Hematopoietic multipotent progenitor cell treated with erythropoietin and hydrocortisone succinate and interleukin-3 and kit ligand, for 15 days (in vitro differentiated cells): Measurements from ENCODE around the gene PLEKHA6.

Experiments used
- DNase-seq: peaks from one replicate; pipeline ENCODE4 v3.0.0-alpha.2; 2015; ENCODE audit warnings: low spot score

Gene PLEKHA6

DNA sequence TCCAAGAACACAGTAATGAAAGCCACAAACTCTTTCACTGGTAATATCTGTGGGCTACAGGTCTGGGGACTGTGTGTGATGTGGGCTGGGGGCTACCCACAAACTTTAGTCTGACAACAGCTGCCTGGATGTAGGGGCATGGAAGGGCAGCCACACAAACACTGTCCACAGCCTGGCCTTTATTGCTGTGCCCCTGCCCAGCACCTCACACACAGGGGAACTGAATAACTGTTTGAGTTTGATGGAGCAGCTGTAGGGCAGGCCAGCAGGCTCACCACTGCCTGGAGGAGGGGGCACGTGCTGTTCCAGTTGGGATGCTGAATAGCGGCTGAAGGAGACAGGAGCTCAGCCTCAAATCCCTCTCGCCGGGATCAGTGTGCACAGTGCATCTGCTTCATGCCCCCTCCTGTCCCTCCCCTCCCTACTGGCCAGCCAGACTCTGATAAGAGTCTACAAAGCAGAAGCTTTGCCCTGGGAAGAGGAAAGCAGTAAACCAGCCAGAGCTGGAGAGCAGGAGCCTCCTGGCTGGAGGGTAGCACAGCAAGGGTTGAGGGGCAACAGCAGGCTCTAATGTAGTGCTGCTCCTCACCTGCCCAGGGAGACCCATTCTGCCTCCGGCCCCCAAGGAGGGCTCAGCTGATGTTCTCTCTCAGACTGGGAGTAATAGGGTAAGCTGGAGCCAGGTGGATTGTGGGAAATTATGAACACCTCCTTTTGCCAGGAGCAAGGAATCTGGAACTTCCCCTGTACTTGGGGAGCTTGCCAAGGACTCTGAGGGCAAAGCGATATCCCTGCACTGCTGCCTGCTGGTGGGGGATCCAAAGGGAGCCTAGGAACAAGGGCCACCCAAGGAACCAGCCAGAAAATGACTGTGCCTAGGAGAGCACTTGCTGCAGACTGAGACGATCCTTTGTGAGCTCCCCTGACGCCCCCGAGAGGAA is 75.7 kb downstream of the PLEKHA6 start:
- DNase-seq, result no peak

DNA sequence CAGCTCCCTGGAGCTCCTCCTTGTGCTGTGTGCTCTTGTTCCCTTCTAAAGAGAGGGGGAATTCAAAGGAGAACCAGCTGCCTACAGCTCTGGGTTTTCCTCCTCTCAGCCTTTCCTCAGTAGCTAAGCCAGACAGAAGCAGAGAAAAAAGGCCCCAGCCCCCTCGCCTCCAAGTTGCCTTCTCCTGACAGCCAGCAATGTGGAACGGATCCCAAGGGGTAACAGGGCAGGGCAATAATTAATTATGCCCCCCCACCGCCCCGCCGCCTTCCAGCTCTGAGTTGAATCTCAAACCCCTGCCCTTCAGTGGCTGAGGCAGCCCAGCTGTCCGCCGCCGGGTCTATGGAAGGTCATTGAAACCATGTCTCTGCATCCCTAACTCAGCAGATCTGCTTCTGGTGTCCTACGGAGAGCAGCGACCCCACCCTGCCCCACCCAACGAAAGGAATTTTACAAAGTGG is 76.9 kb downstream of the PLEKHA6 start:
- no peak for DNase-seq

DNA sequence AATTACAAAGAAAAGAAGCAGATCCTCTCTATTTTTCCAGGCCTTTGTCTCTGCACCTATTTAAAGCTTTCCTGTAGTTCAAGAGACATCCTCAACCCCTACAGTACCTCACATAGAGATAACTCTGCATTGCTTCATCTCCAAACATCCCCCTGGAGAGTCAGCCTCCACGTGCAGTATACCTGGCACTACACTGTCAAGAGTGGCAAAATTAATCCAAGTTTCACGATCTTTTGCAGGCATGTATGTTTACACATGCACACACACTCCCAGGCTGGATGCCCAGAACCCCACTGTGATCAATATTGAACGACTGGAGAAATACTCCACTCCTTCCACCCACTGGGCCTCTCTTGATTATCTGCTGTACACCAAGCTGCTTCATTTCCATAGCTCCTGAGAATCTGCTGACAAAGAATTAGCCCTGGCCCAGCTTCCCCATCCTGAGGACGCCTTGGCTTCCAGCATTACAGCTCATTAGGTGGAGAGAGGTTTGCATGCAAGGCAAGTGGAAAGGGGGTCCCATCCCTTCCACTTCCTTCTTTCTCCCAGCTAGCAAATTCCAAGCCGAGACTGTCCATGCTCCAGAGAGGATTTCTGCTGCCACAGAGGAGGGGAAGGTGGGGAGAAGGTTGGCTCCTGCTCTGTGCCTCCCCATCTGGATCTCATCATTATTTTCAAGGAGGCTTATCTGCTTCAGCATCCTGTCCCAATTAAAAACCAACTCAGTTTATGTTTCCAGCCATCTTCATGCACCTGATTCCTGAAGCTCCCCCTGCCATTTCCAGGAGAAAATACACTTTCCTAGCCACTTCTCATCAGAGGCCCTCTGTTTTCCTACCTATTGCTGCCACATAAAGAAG is 79.4 kb downstream of the PLEKHA6 start:
- DNase-seq, result no peak

DNA sequence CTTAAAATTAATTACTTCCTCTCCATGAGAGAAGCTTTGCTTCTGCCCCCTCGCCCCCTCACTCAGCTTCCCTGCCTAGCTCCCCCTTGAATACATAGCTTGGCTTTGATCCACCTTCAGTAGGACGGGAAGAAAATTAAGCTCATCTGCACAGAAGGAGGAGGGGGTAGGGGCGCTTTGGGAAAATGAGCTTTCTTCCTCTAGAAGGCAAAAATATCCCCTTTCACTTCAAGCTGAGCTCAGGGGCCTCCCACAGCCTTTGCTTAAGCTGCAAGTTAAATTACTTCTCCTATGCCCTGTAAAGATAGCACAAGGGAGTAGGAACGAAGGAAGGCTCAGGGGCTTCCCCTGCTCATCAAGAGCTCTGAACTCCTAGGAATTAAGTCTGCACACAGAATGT is 80.8 kb downstream of the PLEKHA6 start:
- DNase-seq, result no peak

DNA sequence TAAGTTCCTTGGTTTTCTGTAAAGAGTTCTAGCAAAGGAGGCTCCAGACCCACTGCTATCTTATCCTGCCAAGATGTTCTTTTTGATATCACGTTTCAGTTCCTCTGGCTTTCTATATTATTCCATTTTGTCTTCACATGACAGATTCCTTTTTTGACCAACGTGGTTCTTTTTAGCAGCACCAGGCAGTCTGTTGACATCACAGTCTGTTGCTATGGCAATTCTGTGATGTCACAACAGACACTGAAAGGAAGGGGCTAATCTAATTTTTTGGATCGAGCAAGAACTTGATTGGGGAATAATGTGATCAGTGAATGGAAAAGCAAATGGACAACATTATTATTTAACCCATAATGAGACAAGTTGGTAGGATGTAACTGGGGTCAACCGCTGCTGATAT is 81.5 kb downstream of the PLEKHA6 start:
- DNase-seq, result no peak

DNA sequence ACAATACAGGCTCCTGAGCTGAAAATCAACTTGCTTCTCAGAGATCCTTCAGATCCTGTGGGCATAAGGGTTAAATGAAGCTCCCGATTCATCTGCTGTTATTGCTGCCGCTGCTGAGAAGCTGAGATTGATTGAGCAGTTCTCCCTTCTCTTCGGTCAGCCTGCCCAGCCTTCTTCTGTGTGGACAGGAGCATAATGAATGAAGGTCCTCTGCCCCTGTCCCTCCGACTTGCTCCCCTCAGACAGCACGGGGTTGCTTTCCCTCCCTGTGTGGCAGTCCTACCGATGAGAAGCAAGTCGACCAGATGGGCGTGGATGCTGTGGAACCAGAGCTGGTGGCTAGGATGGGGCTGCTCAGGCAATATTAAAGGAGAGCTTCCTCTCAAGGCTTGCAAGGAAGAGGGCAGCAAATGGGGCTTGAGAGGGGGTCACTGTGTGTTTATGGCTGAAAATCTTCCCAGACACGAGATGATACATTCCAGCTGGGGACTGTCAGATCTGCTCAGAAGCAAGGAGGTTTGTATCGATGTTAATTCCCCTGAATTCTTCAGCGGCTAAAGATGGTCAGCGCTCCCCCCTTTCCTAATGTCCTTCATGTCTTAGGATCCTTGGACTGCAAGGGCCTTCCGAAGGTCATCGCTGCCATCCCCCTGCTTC is 82.0 kb downstream of the PLEKHA6 start:
- no peak for DNase-seq

DNA sequence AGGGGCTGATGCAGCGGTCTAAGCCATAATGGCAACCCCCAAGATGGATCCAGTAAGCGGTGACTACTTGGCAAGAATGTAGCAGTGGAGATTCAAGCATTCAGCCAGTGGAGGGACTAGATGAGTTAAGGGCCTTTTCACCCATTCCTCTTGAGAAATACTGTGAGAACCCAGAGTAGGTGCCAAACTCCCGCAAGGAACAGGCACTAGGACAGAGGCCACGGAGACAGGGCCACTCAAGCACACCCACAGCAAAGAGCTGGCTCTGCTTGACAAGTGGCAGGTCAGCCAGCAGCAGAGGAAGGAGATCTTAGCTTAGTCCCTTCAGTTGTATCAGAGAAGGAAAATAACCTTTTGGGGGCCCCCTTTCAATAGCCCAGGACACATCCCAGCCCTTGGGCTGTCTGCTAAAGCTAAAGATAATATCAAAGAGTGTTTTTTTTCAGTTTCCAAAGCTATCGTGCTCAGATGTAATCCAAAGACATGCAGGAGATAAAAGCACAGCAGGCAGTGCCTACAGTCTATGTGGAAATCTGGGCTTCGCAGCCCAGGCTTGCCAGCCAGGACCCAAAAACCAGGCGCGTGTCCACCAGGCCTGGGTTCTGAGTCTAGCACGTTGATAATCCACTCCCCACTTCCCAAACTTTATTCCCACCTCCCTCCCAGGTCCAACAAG is 83.9 kb downstream of the PLEKHA6 start:
- no peak for DNase-seq

DNA sequence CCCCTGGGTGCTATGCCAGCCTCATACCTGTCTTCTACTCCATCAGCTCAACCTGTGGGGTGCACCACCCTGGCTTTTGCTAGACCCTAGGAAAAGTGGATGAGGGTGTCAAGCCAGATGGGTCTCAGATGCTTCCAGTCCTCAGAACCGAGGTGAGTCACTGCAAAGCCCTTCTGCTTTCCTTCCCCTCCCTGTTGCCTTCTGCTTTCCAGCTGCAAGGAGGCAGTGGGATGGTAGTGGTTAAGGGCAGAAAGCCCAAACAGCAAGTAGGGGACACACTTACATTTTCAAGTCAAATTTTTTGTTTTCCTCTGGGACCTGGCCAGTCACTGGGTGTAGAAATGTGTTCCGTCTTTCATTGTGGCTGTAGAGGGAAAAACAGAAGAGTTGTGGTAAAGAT is 85.3 kb downstream of the PLEKHA6 start:
- DNase-seq, result no peak

DNA sequence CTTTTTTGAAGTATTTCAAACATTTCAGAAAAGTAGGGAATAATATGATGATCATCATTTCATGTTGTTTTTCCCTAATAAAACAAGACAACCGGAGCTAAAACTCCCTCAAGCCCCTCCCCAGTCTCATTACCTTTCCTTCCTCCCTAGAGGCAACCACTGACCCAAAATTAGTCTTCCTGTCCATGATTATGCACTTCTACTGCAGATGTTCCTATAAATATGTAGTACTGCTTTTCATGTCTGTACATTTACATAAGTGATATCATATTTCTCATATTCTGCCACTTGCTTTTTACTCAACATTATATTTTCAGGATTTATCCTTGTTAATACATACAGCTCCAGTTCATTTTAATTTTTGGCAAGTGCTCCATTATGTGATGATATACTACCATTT is 87.2 kb downstream of the PLEKHA6 start:
- no peak for DNase-seq

DNA sequence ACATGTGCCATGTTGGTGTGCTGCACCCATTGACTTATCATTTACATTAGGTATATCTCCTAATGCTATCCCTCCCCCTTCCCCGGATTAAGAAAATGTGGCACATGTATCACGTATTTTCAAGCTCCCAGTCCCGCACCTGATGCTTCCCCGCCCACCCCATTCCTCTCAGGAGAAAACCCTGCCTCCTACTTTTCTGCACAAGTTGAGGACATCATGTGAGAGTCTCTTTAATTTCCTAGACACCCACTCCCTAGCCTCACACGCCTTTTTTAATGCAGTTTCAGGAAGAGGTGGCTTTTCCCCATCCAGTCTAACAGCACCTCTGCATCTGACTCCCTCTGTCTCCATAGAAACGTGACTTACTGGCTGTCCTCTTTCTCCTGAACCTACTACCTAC is 87.8 kb downstream of the PLEKHA6 start:
- DNase-seq, result no peak

DNA sequence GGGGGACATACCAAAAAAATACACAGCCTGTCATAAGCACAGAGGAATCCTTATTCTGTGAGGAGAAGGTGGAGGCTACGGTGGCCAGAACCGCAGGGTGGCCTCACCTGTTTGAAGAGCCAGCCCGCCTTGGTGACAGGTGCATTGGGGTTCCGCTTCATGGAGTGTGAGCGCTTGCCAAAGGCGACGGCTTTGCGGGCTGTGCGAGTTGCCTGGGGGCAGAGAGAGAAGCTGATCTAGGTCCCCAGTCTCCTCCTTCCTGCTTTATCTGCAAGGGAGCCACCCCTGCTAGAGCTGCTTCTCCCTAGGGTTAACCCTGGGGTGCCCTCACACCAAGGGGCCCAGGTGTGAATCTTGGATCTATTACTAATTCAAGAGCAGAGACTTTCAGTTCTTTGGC is 91.6 kb downstream of the PLEKHA6 start:
- DNase-seq, result no peak

DNA sequence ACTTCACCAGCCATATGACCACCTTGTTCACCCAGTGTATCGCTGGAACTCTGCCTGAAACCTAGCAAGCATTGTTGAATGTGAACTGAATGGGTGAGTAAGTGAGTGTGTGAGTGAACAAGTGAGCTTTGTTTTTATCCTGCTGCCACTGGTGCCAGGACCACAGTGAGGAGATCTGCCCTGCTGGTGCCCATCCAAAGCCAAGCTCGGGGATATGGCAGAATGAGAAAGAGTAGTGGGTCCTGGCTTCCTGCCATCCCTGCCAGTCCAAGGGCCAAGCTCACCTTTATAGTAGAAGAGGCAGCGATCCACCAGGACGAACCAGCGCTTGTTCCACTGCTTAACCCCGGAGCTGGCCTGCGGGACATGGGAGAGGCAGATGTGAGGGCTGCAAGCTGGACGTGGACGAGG is 92.5 kb downstream of the PLEKHA6 start:
- DNase-seq, result no peak

DNA sequence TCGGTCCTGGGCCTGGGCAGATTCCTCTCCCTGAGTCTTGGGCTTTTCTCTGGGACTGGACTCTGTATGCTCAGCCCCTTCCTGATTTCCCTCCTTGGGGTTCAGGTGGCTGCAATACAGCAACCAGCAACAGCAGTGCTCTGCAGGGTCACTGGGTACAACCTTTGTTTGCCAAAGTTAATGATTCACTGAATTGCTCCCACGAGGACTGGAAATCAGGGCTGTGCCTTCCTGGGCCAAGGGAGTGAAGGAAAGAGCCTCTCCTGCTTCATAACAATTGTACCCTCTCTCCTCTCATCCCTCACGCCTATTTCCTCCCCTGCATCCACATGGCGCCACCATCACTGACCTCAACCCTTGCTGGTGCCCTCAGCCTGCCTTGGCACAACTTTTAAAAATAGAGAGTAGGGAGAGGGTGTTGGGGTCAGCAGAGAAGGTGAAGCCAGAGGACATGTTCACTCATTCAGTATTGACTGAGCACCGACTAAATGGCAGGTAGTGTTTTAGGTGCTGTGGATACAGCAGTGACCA is 93.2 kb downstream of the PLEKHA6 start:
- no peak for DNase-seq

DNA sequence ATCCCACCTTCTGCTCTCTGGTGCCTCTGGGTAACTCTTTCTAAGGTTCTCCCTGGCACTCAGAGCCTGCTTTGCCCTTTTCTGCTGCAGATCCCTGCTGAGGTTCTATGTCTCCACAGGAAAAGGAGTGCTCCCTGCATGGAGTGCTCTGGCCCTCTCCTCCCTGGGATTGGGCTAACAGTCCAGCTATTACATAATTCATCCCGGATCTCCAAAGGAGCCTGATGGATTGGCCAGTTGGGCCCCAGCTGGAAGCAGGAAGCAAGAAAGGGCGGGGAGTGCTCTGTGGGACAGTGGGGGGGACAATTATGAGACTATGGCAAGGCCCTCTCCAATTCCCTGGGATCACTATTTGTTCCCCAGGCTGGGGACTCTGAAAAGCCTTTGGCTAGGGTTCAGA is 94.1 kb downstream of the PLEKHA6 start:
- no peak for DNase-seq

DNA sequence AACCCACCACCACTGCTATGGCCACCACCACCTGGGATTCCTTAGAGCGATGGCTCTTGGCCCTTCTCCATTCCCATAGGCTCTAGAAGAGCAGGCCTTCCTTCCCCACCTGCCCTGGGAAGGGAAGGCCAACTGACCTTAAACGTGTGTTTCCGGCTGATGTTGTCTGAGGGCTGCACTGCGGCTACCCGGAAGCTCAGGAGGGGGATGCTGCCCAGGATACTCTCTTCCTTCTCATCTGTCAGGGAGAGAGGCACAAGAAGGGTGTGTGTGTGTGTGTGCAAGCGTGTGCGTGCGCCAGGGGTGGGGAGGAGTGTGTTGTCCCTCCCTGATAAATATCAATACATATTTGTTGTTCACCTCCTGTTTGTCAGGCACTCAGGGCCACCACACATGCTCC is 94.9 kb downstream of the PLEKHA6 start:
- no peak for DNase-seq

DNA sequence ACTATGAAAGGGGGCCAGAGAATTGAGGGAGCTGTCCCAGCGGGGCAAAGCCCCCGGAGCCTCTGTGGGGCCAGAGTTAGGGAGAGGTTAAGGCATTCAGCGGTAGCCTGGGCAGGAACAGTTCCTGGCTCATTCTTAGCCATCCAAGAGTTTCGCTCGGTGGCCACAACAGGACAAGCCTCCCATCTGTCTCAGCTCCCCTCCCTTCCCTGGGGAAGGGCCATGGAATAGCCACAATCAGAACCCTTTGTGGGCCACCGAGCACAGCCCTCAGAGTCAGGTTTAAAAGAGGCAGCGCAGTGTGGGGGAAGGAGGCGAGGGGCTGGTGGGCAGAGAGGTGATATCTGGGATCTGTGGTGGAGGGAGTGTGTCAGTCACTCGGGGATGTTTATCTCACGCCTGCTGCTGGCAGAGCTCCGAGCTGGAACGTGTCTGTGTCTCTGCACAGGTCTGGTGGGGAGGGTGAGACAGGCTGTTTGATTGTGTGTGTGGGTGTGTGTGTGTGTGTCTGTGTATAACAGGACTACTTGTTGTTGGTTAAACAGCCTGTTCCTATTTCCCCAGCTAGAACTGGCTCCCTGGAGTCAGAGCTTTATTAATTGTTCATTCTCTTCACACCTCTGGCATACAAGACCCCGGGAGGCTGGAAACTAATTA is 96.3 kb downstream of the PLEKHA6 start:
- DNase-seq, result no peak

DNA sequence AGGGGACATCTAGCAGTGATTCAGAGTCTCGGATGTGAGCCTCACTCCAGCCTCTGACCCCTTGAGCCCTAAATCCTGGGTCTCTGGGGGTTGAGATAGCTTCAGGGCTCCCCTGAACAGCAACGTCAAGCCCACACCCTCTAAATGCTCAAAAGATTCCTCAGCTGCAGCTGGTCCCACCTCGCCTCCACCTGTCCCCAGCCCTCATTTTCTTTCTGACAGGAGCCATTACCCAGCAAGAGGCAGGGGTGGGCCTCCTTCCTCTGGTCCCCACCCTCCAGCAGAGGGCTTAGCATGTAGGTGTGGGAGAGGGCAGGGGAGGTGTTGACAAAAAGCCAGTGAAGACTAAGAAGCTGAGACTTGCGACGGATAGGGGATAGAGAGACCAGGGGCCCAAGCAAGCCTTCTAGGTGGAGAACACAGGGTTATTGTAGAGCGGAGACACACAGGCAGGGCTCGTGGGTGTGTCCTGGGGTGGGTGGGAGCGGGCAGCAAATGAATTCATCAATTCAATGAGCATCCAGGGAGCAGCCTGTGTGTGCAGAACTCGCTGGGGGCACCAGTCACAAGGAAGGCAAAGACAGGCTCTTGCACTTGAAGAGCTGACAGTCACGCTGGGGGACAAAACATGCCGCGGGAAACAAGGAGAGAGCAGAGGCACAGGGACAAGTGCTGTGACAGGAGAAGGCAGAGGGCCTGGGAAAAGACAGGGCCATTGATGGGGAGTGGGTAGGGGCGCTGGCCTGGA is 97.0 kb downstream of the PLEKHA6 start:
- no peak for DNase-seq

DNA sequence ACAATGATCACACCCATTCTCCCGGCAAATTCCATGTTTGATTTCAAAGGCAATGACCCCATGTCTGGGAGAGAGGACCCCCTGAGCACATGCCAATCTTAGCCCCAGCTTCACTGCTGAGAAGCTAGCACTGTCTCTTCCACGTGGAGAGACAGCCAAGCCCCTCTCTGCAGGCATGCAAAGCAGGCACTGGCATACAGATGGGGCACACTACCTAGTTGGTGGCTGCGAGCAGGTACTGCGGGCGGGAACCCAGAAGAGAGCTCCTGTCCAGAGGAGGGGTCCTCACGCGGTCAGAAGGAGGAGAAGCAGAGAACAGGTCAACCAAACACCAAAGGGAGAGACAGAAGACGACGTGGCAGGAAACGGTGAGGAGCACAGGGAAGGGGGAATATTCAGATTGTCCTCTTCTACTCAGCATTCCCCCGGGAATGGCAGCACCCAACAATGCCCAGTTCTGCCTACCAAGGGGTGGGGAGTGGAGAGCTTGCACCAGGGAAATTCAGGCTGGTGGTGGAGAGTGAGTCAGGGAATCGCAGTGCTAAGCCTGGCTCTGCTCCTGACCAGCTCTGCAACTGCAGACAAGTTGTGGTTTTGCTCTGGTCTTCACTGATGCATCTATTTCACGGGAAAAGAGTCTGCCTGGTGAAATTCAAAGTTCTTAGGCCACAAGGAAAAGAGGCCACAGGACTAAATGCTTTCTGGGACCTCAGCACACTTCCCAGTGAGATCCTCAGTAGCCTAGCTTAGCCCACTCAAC is 97.8 kb downstream of the PLEKHA6 start:
- no peak for DNase-seq

DNA sequence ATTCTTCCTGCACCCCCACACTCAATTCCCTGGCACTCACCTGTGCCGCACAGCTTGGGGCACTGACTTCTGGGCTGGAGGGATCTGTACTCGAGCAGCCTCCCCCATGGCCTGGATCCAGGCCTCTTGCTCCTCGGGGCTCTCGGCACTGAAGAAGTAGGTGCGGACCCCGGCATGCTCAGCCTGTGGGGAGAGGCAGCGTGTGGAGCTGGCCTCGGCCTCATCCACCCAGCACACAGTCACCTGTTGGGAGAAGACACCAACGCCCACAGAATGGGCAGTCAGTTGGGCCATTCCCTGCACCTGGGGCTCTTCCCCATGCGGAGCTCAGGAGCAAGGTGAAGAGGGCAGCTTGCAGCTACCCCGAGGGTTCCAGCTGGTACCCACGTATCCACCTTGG is 98.5 kb downstream of the PLEKHA6 start:
- no peak for DNase-seq
